GM12872 (cell line): ENCODE measurements around the gene KCTD5.

Experiments
- CTCF ChIP-seq: IDR thresholded peaks from 3 replicates; pipeline ENCODE4 v1.5.1; 2011; ENCODE audit warnings: low read depth, mild to moderate bottlenecking, low read length, moderate library complexity; ENCODE audit not compliant: insufficient read depth

The KCTD5 gene

GRCh38 chr16:2682209-2683021 is at the start of gene KCTD5:
TSS of gene KCTD5 (plus strand) at chr16:2682523. CDS start at chr16:2682549, 26 bp downstream.
- TF ChIP-seq CTCF = no peak

GRCh38 chr16:2639071-2639721 is 43.1 kb upstream of the KCTD5 start:
- peak; percentile 29; the same call in 1 of the 3 replicates for TF ChIP-seq CTCF

GRCh38 chr16:2656985-2657384 is 25.3 kb upstream of the KCTD5 start:
- TF ChIP-seq CTCF = no peak

- peak; percentile 65 for TF ChIP-seq CTCF
Observed at GRCh38 chr16:2660755-2661373, 21.5 kb upstream of the KCTD5 start.

GRCh38 chr16:2663553-2664546 is 18.5 kb upstream of the KCTD5 start:
- no peak for TF ChIP-seq CTCF

- TF ChIP-seq CTCF = no peak
Observed at GRCh38 chr16:2664574-2664982, 17.7 kb upstream of the KCTD5 start.
